Measurements from ENCODE around the gene BBX.
A peak's percentile ranks its signal among the peaks of the same experiment; 100 is the strongest.
"Not testable (repeated sequence)": the region's sequence is repeated elsewhere in the genome, so short reads cannot be mapped to it uniquely, and the experiment has no call there.

BBX gene

DNA sequence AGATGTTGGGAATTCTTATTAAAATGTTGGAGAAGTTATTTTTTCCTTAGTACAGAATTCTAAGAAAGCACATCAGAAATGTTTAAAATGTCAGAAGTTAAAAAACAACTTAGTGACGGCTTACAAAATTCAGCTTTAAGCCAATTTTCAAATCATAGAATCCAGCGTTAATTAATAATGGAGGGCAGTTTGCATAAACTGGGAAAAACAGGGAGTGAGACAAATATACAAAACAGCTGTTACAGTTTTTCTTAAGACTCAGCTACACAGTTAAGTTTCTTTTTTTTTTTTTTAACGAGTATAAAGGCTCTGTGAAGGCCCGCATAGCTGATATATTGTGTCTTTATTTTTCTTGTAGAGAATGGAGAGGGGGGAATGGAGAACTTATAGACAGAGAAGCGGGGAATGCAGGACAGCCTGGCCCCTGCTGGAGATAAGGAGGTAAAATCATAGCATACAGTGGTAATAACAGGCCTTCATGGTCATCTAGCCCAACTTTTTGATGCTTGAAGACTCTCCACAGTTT, 164.4 kb downstream of the BBX start:
- DNase-seq (ENCODE audit: low read depth): no peak

DNA sequence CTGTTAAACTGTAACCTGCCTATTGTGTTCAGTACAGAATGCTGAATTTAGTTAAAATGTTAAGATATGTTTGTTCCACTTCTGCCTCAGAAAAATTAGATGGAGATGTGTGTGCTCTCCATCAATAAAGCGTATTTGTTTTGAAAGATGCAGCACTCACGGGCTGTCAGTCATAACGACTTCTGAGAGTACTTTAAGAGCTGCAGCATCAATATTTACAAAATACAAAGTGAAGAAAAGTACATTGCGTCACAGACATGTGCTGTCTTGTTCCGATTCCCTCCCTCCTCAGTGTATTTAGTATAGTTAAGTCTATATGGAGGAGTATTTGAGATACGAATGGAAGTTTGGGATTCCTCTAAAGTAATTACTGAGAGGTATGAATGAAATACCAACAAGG, 166.6 kb downstream of the BBX start:
- DNase-seq (ENCODE audit: low read depth): no peak

DNA sequence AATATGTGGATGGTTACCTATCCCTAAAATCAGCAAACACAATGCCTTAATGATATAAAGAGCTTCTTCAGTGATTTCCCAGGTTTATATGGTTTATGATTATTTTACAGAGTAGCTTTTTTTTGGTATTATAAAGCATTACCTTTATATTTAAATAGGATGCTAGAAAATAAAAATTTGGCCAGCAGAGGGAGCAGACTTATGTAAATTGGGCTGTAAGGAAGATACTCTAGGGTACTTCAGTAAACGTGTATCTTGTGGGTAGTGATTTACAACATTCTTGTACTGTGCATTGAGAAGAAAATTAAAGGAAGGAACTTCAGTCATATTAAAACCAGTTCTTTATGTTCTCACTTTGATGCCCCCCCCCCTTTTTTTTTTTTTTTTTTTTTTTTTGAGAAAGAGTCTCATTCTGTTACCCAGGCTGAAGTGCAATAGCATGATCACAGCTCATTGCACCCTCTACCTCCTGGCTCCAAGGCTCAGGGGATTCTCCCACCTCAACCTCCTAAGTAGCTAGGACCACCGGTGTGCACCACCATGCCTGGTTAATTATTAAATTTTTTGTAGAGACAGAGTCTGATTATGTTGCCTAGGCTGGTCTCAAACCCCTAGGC, 167.9 kb downstream of the BBX start:
- peak; percentile 32 for DNase-seq (ENCODE audit: low read depth)

DNA sequence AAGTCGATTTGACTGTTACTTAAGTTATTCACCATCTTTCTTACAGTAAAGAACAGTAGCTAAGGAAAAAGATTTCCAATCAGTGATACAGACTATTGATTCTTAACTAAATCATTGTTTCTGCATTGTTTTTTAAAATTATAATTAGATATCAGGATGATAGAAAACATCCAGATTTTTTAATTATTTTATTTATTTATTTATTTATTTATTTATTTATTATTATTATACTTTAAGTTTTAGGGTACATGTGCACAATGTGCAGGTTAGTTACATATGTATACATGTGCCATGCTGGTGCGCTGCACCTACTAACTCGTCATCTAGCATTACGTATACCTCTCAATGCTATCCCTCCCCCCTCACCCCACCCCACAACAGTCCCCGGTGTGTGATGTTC, 169.2 kb downstream of the BBX start:
- DNase-seq (ENCODE audit: low read depth): not testable (repeated sequence)

DNA sequence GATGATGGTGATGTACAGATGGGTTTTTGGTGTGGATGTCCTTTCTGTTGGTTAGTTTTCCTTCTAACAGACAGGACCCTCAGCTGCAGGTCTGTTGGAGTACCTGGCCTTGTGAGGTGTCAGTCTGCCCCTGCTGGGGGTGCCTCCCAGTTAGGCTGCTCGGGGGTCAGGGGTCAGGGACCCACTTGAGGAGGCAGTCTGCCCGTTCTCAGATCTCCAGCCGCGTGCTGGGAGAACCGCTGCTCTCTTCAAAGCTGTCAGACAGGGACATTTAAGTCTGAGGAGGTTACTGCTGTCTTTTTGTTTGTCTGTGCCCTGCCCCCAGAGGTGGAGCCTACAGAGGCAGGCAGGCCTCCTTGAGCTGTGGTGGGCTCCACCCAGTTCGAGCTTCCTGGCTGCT, 174.6 kb downstream of the BBX start:
- not testable (repeated sequence) for DNase-seq (ENCODE audit: low read depth)

DNA sequence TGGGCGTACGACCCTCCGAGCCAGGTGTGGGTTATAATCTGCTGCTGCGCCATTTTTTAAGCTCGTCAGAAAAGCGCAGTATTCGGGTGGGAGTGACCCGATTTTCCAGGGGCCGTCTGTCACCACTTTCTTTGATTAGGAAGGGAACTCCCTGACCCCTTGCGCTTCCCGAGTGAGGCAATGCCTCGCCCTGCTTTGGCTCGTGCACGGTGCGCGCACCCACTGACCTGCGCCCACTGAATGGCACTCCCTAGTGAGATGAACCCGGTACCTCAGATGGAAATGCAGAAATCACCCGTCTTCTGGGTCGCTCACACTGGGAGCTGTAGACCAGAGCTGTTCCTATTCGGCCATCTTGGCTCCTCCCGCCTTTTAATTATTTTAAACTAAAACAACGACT, 175.1 kb downstream of the BBX start:
- not testable (repeated sequence) for DNase-seq (ENCODE audit: low read depth)

DNA sequence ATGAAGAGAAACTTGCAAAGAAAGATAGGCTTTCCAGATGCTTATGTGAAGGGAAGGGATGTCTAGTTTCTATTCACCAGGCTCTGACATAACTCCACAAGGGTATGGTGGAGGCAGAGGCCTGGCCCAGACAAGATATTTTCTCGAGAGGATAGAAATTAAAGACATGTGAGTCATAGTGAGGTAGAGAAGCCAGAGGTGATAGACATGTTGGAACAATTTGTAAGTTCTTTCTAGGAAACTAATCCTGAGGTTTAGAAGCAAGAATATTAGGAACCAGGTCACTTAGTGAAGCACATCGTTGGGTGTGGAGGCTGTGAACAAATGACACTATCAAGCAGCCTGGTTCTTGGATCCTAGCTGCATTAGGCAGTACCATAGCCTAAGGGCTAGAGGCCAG, 176.9 kb downstream of the BBX start:
- no peak for DNase-seq (ENCODE audit: low read depth)

DNA sequence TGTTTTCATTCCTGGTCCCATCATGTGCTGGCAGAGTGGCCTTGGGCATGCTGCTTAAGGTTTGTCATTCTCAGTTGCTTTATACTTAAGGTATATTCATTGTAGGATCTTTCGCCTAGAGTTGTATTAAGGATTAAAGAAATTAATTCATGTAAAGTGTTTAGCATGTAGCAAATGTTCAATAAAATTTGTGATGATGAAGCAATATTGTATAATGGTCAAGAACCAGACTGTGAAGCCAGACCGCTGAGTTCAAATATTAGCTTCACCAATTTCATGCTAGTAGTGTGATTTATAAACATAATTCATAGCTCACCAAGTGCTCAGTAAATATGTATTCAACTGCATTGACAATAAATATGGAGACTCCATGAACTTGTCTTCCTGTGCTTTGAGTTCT, 178.5 kb downstream of the BBX start:
- DNase-seq (ENCODE audit: low read depth): no peak

DNA sequence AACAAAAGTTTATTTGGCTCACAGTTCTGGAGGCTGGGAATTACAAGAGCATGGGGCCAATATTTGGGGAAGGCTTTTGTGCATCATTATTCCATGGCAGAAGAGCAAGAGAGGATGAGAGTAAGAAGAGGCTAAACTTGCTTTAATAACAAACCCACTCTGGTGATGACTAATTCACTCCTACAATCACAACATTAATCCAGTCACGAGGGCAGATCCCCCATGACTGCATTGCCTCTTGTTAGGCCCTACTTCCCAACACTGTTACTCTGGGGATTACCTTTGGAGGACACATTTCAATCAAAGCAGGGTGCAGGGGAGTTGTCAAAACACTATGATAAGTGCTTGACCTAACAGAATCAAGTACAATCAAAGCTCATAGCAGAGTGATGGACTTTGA, 181.7 kb downstream of the BBX start:
- DNase-seq (ENCODE audit: low read depth): no peak

DNA sequence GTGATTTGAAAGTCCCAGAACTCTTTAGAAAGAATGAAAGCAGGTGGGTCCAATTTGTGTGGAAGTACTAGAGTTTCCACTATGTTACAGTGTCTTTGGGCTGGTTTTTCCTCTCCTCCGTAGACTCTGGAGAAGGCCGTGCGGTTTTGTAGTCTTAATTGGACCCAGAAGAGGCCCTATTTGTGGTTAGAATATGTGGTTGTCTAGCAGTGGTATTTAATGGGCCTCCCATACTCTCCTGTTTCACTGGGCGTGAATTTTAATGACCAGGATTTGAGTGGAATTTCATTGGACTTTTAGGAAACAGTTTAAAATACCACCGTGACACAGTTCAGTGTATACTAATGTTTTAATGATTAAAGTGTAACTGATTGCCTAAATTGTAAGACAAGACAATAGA, 182.3 kb downstream of the BBX start:
- no peak for DNase-seq (ENCODE audit: low read depth)

DNA sequence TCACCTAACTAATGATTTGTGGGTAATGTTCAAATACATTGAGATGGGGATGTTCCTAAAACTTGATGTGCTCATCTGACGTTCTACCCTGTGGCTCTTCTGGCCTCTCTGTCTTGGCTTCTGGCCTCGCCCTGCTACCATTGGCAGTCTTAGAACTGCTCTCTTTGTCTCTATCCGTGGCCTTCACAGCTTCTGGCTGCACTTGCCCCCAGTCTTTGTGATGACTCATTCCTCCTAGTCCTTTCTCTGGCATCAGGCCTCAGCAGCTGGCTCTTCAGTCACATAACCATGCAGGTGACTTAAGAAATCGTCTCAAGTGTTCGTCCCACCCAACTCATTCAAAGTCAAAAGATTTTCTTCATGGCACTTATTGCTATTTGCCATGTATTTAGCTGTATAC, 188.1 kb downstream of the BBX start:
- no peak for DNase-seq (ENCODE audit: low read depth)

DNA sequence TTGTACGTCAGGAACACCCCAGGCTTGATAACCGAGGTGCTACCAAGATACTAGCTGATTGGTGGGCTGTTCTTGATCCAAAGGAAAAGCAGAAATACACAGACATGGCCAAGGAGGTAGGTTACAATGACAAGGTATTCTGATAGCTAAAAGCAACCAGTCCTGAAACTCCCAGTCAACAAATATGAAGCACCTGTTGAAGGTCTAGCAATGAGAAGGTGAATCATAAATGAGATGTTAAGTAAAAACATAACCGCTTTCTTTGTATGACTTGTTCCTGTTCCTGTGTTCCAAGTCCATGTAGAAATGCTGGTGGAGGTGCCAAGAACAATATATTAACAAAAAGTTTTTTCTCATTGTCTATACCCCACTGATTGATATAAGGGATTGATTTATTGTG, 194.0 kb downstream of the BBX start:
- DNase-seq (ENCODE audit: low read depth): no peak

DNA sequence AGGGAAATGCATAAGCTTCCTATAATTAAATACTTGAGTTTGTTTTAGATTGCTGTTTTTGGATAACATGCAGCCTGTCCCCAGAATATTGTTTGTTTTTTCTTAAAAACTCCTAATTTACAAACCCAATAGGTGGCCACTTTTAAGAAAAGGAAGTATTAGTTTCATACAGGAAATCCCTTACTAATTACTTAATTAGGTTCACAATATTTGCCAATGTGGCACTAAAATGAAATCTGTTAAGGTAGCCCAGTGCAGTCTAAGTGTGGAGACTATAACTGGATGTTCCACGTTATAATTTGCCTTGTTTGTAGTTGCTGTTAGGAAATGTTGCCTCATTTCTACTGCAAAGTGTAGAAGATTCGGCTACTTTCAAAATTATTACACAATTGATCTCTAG, 195.8 kb downstream of the BBX start:
- no peak for DNase-seq (ENCODE audit: low read depth)

DNA sequence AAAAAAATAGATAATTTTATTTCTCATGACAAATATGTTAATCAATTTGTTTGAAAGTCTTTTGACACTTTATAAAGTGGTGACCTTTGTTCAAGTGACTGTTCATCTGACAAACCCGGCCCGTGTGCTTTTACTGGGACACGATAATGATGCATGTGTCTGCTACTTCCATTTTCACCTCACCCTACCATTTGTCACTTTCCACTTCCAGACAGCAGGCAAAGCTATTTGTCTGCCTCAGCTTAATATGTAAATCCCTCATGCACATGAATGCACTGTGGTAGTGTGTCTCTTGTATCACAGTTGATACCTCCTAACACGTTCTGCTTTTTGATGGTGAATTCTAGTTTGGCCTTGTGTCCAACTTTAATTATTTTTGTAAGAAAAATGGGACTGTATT, 204.3 kb downstream of the BBX start:
- DNase-seq (ENCODE audit: low read depth): no peak

DNA sequence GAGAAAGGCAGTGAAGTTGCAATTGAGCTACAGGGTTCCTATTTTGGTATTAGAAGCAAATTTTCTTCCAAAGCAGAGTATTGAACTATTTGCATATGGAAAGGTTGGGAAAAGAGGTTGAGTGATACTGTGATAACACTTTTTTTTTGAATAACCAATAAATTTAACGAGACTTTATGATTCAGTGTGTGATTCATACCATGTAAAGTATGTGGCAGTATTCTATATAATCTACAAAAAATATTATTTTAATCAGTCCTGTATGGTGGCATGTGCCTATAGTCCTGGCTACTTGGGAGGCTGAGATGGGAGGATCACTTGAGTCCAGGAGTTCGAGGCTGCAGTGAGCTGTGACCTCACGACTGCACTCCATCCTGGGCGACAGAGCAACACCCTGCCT, 206.9 kb downstream of the BBX start:
- DNase-seq (ENCODE audit: low read depth): no peak

DNA sequence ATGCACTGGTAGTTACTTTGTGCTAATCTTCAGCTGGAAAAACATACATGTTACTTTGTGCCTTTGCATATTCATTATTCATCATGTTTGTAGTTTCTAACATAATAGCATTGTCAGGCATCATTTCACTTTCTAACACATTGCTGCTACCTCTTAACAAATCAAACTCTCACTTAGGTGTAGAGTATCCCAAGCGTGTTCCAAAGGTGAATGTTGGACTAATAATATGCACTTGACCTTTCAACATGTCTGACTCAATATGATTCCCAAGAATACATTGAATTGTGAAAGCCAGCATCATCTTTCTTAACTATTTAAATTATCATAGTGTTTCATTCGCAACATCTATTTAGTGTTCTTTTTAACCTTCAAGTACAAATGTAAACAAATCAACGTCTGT, 211.6 kb downstream of the BBX start:
- no peak for DNase-seq (ENCODE audit: low read depth)

DNA sequence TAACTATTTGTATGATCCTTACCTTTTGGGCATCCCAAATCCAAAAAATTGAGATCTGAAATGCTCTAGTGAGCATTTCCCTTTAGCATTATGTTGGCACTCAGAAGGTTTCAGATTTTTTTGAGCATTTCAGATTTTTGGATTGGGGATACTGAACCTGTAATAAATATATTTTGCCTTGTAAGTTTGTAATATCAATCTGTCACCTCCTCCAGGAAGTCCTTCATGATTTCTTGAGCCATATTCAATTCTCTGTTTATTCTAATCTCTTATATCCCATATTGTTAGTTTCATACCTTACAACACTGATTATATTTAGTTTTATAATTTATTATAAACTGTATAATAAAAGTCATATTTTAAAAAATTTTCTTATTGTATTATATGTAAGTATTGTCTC, 215.2 kb downstream of the BBX start:
- DNase-seq (ENCODE audit: low read depth): no peak

DNA sequence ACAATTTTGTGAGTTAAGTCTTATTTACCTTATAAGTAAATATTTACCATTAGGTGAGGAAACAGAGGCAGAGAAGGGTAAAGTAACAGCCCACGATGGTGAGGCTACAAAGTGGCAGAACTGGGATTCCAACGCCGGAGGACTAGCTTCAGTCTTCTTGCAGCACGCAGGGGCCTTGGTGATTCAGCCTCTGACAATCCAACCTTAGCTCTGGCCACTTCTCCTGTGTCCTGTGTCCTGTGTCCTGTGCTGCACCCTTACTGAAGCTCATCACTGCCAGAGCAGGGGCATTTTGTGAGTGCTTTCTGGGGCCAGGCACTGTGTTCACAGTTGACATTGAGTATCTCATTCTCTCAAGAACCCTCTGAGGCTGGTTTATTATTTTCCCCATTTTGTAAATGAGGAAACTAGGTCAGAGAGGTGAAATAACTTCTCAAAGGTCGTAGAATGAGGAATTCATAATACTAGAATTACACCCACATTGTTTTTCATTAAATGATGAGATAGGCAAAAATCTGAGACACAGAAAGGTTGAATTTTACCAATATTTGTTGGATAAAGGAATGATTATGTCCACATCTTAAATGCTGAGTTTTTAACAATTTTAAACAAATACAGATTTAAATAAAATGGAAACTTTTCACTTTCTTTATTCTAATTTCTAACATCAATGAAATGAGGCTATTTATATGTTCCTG, 215.9 kb downstream of the BBX start:
- no peak for DNase-seq (ENCODE audit: low read depth)

DNA sequence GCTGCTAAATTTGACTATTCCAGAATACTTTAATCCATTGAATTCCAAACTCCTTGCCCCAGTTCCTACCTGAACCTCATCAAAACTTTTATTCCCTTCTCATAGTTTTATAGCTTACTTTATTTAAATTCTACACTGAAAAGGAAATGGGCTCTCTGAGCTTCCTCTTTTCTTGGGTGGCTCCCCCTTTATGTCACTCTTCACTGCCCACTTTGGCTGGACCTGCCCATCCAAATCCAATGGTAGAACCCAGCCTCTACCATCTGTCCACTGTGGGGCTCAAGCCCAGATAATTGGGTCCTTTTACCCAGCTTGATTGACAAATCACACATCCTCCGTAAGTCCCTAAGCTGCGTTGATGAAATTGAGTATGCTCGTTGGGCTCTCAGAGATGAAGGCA, 216.5 kb downstream of the BBX start:
- no peak for DNase-seq (ENCODE audit: low read depth)

DNA sequence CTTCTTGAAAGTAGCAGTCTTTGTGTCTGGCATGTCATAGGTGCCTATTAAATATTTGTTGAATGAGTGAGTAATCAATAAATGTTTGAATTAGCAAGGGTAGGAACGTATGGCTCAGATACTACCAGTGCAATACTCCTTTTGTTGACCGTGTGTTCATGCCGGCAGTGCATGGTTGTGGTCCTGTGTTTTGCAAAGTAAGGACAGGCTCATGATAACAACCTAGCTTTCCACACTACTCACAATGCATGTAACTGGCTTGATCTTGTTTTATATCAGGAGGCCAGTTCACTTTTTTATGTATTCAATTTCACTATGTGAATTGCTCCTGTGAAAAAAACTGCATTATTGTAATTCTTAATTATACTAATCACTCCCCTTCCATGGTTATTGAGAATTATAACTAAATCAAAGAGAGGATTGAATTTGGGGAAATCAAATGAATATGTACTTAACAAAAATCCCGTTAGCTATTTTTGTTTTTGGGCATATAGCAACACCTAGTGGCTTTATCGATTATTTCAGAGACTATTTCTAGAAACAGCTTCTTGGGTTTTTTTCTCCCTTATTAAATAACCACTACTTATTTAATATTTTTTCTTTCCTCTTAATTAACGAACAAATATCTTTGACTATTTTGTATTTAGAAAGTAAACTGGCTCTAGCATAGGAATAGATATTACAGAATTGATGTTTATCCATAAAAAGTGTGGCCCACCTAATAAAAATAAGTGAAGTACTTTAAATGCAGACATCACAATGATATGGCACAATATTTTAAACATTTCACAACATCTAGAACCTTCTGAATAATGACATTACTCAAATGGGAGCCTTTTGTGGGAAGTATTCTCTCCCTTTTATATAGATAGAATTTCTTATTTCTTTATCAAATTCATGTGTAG, 218.5 kb downstream of the BBX start:
- DNase-seq (ENCODE audit: low read depth): peak; percentile 5

DNA sequence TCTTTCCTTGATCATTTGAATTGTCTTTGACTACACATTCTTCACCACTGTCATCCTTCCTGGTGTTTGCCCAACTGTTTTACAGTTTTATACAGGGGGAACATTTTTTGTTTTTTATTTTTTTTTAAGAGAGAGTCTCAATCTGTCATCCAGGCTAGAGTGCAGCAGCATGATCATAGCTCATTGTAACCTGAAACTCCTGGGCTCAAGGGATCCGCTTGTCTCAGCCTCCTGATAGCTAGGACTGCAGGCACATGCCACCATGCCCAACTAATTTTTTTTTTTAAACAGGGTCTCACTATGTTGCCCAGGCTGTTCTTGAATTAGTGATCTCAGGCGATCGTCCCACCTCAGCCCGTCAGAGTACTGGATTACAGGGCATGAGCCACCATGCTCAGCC, 222.6 kb downstream of the BBX start:
- no peak for DNase-seq (ENCODE audit: low read depth)

DNA sequence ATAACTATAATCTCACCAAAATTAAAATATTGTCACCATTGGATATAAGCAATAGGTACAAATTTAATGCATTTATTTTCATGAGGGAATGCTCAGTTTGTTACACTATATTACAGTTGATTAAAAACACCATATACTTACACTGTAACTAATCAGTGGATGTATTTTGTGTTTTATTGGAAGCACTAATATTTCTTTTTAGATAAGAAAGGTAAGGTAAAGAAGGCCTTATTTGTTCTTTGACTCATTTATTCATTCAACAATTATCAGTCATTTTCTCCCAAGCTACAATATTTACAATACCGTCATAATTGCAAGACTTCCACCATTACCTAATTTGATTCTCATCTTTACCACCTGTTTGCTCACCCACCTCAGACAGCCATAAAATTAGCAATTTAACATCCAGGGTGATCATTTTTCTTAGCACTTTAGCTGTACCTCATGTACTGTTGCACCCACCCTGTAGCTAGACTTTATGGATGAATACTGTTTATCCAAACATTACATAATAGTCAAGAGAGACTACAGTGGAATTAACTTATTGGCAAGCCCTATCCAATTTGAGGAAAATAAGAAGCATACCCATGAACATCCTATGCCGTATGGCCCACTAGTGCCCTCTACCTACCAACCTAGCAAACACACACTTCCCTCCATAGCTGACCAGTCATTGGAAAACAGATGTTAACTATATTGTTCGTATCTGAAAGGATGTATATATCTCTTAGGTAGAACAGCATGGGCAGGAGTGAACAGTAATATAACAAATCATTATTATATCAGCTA, 229.6 kb downstream of the BBX start:
- DNase-seq (ENCODE audit: low read depth): no peak
